ENCODE measurements around the gene ZFAND4.

DNA sequence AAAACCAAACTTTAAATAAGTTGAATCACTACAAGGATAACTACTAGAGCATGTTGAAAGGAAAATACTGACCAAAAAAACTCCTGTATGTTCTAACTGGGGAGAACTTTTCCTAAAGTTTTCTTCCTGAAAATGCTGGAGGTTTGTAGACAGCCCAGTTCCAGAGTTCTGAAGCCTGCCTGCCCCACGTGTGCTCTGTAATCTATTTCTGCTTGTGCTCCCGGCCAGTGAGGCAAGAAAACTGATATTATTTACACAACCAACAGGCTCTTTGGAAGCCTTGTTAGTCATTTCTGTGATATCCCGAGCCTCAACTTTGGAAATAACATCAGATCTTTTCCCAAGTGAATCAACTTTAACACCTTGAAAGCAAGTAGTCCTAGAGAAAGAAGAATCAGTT lies 46.7 kb downstream of the ZFAND4 start:
- TF ChIP-seq, protein P1, sequence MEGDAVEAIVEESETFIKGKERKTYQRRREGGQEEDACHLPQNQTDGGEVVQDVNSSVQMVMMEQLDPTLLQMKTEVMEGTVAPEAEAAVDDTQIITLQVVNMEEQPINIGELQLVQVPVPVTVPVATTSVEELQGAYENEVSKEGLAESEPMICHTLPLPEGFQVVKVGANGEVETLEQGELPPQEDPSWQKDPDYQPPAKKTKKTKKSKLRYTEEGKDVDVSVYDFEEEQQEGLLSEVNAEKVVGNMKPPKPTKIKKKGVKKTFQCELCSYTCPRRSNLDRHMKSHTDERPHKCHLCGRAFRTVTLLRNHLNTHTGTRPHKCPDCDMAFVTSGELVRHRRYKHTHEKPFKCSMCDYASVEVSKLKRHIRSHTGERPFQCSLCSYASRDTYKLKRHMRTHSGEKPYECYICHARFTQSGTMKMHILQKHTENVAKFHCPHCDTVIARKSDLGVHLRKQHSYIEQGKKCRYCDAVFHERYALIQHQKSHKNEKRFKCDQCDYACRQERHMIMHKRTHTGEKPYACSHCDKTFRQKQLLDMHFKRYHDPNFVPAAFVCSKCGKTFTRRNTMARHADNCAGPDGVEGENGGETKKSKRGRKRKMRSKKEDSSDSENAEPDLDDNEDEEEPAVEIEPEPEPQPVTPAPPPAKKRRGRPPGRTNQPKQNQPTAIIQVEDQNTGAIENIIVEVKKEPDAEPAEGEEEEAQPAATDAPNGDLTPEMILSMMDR (IDR thresholded peaks at IDR 0.05), result no peak
- TF ChIP-seq POLR2A (IDR thresholded peaks at IDR 0.05), result no peak

Measured in testis (tissue), 2 donors.